Right kidney (tissue), 1 donor: ENCODE results near the gene ADCY5.
"Not testable (repeated sequence)": the region's sequence is repeated elsewhere in the genome, so short reads cannot be mapped to it uniquely, and the experiment has no call there.

Source experiments
- DNase-seq: peaks from one replicate; pipeline ENCODE4 v3.0.0-alpha.2; 2016

ADCY5 gene

GRCh38 chr3:123256256-123256655, 192.6 kb downstream of the ADCY5 start:
- no peak for DNase-seq

- peak; percentile 12 for DNase-seq
Observed at GRCh38 chr3:123246866-123247265, 202.0 kb downstream of the ADCY5 start.

- no peak for DNase-seq
Observed at GRCh38 chr3:123244128-123244527, 204.8 kb downstream of the ADCY5 start.

GRCh38 chr3:123239756-123240155, 209.1 kb downstream of the ADCY5 start:
- DNase-seq: no peak

- DNase-seq: not testable (repeated sequence)
Observed at GRCh38 chr3:123239186-123239585, 209.7 kb downstream of the ADCY5 start.

GRCh38 chr3:123236902-123237301, 212.0 kb downstream of the ADCY5 start:
- no peak for DNase-seq
